Lung microvascular endothelial cell (primary cell): ENCODE data around the gene SLC35F3. TPM values are rescaled to one million over a fixed set of nuclear protein-coding genes. Genes with fewer than 3 reads are reported as not detected.

Experiments used
- DNase-seq, 2 donors: peaks; one replicate each; pipeline versions ENCODE4 v3.0.0 to v3.0.0-alpha.2; 2010; ENCODE audit warnings: low read depth in 2 of 2
- total RNA-seq: library from RNA; depleted of rRNA; stranded (reverse); fragments of >200 nt; gene quantifications from 2 replicates; pipeline ENCODE4 v1.2.1, GENCODE V29; 2014

Gene SLC35F3
- total RNA-seq, 1 donor from 2014 or later, result not detected

DNA sequence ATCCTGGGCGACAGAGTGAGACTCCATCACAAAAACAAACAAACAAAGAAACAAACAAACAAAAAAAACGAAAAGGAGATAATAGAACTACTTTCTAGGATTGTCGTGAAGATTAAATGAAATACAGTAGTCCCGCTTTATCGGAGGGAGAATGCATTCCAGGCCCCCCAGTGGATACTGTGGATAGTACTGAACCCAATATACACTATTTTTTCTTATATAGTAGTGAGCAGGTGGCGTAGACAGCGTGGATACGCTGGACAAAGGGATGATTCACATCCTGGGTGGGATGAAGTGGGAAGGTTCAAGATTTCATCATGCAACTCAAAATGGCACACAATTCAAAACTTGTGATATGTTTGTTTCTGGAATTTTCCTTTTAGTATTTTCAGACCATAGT, 8.0 kb downstream of the SLC35F3 start:
- no peak for DNase-seq

DNA sequence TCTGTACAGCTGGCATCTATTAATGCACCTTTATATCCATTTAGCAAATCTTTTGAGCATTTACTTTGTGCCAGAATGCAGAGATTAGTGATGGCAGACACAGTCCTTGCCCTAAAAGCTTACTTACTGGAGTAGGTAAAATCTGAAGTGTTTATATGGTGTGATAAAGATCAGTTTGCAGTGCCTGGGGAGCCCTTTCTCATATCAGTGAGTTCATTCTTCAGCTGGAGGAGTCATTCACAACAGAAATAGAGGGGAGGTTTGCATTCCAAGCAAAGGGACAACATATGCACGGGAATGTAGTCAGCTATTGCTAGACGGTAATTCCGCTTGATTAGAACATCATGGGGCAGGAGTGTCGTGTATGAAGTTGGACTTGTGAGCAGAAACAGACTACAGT, 8.4 kb downstream of the SLC35F3 start:
- DNase-seq, result no peak

DNA sequence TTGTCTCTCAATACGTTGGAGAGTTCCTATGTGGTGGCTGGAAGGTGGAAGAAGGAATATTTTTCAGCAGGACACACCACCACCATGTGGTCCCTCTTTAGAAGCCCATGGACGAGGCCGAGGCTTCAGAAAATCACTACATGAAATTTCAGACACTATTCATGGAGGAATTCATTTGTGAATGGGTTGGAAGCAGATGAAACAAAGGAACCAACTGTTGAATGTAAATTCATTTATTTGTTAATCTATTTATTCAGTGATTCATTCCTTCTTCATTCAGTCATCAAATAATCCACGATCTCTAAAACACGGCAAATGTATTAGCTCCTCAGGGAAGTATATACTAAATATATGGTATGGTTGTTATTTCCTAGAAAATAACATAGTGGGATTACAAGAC, 12.2 kb downstream of the SLC35F3 start:
- no peak for DNase-seq

DNA sequence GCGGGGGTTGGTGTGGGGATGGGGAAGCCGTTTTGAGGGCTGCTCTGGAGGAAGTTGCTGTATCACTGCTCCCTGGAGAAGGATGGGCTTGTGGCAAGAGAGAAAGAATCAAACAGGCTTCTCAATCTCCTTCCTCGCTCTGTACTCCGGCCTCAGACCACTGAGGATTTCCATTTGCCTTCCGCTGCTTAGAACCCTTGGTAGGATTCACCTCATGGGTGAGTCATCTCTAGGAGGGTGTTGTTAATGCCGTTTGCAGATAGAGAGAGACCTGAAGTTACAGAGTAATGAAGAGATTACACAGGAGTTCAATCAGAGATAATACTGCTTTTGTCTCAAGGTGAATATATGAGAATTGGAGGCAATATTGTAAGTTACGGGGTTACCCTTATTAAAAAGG, 15.3 kb downstream of the SLC35F3 start:
- no peak for DNase-seq

DNA sequence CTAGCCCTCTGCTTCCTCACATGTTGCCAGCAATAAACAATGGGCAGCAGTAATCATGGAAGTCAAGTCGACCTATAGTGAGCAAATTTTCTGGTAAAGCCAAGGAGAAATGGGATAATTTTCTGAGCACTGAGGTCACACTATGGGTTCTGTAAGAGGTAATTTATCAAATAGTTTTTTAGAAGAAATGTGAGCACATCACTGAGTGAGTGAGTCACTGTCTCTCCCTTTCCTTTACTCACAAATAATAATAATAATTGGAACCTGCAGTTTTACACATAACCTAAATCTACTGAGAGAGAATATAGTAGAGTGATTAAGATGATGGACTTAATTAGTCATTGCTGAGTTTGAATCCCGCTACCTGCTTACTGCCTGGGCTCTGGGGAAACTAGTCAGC, 23.6 kb downstream of the SLC35F3 start:
- no peak for DNase-seq

DNA sequence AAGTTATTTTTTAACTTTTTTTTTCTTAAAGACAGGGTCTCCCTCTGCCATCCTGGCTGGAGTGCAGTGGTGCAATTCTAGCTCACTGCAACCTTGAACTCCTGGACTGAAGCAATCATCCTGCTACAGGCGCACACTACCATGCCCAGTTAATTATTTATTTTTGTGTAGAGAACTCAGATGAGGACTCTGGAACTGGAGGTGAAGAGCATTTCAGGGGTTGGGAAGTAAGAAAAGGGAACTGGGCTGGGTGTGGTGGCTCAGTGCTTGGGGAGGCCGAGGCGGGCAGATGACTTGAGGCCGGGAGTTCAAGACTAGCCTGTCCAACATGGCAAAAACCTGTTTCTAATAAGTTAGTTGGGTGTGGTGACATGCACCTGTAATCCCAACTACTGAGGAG, 28.9 kb downstream of the SLC35F3 start:
- DNase-seq, result no peak

DNA sequence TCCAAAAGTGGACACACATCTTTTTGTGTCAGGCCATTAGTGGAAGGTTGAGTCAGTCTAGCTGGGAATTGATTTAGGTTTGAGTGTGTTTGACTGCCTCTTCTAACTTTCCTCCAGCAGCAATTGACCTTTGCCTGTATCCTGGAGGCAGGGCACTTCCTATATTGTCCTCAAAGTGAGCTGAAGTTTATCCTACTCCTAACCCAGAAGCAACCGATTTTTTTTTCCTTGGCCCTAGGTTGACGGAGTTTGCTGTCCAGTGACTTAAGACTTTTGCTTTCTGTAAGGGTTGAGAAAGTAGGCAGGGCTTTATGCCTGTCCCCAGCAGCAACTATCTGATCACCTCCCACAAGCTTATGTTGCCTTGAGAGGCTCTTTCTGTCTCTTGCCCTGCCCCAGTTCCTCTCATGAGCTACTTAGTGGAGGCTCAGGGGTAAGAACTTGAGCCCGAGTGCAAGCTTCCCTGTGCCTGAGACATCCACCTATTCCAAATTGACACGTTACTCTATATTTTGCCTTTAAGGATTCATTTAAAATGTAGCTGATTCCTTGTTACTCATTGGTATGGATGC, 30.9 kb downstream of the SLC35F3 start:
- DNase-seq, result no peak

DNA sequence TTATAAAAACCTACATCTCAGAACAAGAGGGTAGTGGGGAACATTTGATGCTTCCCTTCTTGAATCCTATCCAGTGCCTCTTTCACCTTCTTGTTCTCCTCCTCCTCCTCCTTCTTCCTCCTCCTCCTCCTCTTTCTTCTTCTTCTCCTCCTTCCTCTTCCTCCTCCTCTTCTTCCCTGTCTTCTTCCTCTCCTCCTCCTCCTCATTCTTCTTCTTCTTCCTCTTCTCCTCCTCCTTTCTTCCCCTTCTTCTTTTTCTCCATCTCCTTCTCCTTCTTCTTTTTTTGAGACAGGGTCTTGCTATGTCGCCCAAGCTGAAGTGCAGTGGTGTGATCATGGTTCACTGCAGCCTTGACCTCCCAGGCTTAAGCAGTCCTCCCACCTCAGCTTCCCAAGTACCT, 31.9 kb downstream of the SLC35F3 start:
- no peak for DNase-seq

DNA sequence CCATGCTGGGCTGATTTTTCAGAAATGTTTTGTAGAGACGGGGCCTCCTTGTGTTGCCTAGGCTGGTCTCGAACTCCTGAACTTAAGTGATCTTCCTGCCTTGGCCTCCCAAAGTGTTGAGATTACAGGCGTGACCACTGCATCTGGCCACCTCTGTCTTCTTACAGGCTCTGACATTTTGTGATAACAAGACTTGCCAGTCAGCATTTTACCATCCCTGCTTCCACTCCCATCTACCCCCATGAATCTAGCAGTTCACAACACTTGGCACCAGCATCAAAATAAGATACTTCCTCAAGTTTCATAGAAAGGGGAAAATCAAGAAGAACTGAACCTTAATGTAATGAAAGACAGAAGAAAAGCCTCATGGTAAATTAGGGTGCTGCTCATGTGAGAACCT, 32.4 kb downstream of the SLC35F3 start:
- DNase-seq, result no peak

DNA sequence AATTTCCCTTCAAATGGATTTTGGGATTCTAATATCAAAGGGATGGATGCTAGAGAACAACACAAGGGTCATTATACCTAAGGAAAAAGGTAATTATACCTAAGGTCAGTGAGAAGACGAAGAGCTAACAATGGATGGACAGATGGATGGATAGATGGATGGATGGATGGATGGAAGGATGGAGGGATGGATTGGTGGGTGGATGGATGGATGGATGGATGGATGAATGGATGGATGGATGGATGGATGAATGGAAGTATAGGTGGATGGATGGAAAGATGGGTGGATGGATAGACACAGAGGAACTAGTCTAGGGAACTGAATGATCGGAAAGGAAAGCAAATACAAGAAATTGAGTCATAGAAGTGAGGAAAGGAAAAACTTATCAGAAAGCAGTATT, 34.0 kb downstream of the SLC35F3 start:
- DNase-seq, result no peak

DNA sequence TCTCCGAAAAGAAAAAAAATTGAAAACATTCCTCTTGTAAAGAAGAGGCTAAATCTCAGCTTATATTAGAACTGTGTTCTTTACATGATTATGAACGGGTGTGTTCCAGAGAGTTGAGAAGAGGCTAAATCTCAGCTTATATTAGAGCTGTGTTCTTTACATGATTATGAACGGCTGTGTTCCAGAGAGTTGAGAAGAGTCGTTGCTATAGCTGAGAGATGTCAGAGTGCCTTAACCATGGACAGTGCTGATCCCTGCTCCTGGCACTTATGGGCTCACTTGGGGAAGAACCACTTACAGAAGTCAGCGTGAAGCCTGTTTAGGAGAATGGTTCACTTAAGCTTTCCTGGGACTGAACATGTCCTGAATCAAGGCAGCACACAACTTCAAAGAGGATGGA, 35.0 kb downstream of the SLC35F3 start:
- DNase-seq, result no peak

DNA sequence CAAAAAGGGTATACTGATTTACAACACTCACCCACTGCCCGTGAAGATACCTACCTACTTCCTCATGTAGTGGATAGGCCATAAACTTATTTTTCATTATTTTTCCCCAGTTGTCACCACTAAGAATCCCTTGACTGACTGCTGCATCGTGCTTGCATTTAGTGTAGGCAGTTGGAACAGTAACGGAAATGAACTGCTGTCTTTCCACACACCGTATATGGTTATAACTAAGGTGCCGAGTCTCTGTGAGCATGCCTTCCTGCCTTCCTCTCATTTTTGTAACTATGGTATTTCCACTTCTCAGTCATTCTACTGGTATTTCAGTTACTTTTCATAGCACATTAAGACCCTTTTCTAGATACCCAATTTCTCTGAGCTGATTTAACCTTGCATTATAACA, 36.4 kb downstream of the SLC35F3 start:
- no peak for DNase-seq

DNA sequence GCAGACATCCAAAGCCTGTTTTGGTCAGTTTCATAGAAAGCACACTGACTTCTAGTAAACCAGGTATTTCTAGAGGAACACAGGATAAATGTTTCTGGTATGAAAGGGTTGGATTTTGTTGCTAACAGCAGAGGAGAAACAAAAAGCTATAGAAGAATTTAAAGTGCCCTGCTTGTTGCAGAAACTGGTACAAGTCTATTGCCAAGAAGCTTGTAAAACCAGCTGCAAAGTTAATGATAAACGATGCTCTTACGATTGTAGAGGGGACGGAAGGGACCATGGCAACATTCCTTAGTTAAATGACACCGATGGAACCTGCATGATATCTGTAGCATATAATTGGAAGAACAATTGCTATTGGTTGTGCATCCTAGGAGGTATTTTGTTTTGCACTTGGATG, 40.1 kb downstream of the SLC35F3 start:
- DNase-seq, result no peak

DNA sequence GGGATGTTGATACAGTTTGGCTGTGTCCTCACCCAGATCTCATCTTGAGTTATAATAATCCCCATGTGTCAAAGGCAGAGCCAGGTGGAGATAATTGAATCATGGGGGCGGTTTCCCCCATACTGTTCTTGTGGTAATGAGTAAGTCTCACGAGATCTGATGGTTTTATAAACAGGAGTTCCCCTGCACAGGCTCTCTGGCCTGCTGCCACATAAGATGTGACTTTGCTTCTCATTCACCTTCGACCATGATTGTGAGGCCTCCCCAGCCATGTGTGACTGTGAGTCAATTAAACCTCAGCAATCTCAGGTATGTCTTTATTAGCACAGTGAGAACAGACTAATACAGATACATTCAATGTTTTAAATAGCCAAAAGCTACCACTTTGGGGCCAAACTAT, 41.1 kb downstream of the SLC35F3 start:
- DNase-seq, result no peak

DNA sequence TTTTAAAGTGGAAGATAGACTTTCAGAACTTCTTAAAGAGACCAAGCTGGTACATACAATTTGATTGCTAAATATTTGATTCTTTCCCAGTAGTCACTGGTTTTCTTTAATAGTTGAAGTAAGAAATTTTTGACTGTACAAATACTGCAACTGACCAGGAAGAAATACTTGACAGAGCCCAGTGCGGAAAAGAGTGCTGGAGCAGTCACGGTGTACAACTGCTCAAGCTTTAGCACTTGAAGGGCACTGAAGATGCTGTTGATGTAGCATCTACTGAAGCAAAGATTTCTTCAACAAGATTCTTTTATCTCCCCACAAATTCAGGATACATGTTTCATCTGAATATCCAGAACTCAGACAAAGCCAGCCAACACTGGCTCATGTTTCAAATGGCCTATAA, 41.5 kb downstream of the SLC35F3 start:
- no peak for DNase-seq

DNA sequence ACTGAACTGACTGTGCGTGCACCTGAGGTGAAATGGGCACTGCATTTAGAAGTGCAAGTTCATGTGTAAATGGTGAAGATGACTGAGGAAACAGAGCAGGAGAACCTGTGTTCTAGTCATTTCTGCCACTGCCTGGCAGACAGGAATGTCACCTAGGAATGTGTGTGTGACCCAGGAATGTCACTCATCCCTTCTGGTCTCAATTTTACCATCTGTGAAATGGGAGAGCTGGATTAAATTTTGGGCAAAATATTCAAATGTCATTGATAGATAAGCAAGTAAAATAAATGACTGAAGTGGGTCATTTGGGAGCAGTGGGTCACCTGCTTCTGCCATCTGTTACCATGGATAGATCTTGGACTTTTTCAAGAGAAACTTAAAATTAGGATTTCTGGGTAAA, 42.2 kb downstream of the SLC35F3 start:
- no peak for DNase-seq

DNA sequence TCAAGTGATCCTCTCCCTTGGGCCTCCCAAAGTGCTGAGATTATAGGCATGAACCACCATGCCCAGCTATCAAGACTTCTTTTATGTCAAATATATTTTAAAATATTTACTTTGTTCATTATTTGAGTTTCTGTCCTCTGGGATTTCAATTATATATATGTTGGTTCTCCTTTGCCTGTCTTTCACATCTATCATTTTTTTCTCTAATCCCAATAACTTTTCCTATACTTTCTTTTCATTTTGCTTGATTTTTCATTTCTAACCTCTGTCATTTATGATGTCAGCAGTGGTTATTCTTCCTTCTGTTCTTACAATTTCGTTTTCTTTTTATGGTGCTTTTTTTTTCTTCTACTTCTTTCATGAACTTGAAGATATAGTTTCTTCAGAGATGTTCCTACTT, 47.3 kb downstream of the SLC35F3 start:
- DNase-seq, result no peak

DNA sequence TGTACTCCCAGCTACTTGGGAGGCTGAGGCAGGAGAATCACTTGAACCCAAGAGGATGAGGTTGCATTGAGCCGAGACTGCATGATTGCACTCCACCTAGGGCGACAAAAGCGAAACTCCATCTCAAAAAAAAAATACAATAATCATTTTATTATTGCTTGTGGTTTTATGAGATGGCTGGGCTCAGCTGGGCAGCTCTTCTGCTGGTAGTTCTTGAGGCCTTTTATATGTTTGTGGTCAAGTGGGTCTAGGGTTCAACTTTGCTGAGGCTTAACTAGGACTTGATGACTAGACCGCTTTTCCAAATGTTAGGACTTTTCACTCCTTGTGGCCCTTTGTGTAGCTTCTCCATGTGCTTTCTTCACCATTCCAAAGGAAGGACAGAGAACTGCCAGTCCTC, 53.2 kb downstream of the SLC35F3 start:
- DNase-seq, result no peak

DNA sequence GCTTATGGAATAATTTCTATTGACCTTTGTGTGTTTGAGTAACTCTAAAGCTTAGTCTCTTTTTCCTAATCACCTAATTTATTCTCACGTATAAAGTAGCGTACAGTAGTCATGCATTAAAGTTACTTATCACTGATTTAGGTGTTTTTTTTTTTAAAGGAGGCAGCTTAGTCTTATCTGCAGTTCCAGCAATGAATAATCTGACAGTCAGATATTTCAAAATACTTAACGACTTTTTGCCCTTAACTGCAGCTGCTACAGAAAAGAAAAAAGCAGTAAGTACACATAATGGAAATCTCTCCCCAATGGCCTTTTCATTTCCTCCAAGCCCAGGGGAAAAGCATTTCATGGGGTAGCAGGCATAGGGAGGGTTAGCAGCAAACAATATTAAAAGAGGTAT, 54.6 kb downstream of the SLC35F3 start:
- no peak for DNase-seq

DNA sequence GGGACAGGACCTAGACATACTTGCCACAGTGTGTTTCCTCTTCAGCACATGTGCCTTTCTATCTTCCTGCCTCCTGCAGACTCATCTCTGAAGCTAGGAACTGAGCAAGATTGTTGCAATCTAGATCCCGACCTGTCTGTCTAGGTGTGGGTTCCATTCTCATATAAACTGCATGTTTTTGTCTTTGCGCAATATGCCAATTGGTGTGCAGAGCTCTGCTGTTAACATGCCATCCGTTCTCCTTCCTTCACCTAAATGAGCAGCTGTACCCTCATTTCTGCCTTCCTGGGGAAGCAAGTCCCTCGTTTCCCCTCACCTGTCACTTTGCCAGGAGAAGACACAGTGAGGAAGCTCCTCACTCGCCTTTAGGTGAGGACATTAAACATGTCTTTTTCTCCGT, 55.5 kb downstream of the SLC35F3 start:
- DNase-seq, result no peak

DNA sequence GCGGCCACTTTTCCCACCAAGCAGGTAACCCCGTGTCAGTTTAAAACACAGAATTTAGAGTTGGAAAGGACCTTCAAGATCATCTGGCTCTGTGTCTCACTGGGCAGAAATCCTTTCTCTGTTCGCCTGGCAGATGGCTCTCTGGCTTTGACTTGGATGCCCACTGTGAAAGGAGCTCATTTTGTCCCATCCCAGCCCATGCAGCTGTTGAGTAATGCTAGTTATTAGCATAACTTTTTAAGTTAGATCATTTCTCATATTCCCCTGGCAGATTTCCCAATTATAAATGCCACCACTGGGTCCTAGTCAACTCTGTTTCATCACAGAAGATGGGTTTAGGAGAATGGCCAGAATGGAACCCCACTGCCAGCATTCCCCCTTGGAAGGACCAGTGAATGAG, 55.9 kb downstream of the SLC35F3 start:
- no peak for DNase-seq

DNA sequence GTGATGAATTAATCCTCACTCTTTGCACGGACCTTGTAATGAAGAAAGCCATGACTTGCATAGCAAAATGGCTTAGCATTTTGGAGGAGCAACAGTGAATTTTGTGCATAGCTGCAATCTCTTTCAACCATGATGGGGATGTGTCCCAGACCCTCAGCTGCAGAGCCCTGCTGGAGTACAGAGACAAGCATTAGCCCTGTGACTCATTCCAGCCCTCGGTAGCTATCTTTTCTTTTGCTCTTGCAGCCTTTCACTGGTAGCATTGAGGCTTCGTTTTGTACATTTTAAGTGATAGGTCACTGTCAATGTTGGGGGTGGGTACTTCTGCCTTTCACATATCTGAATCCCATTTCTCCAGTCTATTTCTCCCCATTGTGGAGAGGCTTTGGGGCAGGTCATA, 58.4 kb downstream of the SLC35F3 start:
- DNase-seq, result no peak

DNA sequence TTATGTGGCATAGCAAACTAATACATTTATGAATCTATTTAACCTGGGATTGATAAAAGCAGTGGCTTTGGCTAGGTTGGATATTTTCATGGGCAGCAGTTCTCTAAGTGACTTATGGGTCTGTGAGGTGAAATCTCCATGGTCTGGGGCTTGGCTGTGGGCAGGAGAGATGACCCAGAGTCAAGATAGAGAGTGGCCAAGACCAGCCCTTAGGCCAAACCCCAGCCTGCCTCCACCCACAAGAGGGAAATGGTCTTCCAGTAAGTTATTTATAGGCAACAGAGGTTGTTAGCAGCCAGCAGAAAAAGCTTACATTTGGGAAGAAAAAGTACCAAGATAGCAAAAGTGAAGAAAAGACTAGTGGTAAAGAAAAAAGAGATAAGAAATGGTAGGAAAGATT, 61.4 kb downstream of the SLC35F3 start:
- DNase-seq, result no peak

DNA sequence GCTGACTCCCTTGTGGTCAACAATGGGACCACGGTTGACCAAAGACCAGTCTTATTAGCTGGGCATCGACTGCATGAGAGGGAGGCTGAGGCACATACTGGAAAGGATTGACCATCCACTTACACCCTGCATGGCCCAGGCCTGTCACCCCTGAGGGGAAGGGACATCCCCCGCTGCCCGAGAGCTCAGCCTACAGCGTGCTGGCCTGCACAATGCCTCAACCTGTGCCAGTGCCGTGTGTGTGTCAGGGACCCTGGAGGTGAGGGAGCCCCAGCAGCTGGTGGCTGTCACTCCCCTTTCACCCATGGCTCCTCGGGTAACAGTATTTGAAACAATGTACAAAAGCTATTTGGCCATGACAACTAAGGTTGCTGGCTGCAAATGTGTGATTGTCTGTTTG, 67.3 kb downstream of the SLC35F3 start:
- no peak for DNase-seq

DNA sequence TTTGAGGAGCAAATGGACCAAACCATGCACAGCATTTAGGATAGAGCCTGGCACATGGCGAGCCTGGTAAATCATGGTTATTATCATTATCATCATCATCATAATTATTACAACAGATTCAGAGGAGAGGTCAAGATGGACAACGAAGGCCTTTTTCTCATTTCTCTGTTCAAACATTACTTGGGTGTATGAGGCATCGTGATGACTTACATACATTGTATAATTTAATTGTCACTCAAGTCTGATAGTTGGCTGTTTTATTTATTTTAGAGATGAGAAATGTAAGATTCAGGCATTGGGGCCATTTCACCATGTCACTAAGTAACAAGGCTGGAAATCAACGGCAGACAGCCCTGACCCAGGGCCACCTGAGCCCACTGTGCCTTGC, 68.1 kb downstream of the SLC35F3 start:
- DNase-seq, result no peak
